Neural progenitor cell (in vitro differentiated cells): ENCODE measurements around the gene LTB4R. TPM values are rescaled to one million over a fixed set of nuclear protein-coding genes. Genes with fewer than 3 reads are reported as not detected.

Source experiments
- DNase-seq: peaks from one replicate; pipeline ENCODE4 v3.0.0-alpha.2; 2016; ENCODE audit warnings: low spot score
- H2AFZ ChIP-seq: fragments of 200-600 bp; sonication (generic); replicated peaks from 2 replicates; pipeline ENCODE4 v1.6.1; 2016; ENCODE audit warnings: antibody characterized with exemption
- H3F3A ChIP-seq: fragments of 200-600 bp; sonication (generic); 2 replicates; pipeline ENCODE4 v1.6.1; 2016; ENCODE audit warnings: antibody characterized with exemption, low read depth
- H3K27ac ChIP-seq: fragments of 200-600 bp; sonication (generic); 2 replicates; pipeline ENCODE4 v1.5.1; 2016; ENCODE audit warnings: mild to moderate bottlenecking
- H3K27me3 ChIP-seq: fragments of 200-600 bp; sonication (generic); 2 replicates; pipeline ENCODE4 v1.6.1; 2016; ENCODE audit warnings: mild to moderate bottlenecking, moderate library complexity
- H3K36me3 ChIP-seq: fragments of 200-600 bp; sonication (generic); 2 replicates; pipeline ENCODE4 v1.5.1; 2016
- H3K4me1 ChIP-seq: fragments of 200-600 bp; sonication (generic); 2 replicates; pipeline ENCODE4 v1.6.1; 2016; ENCODE audit warnings: mixed run types
- H3K4me2 ChIP-seq: fragments of 200-600 bp; sonication (generic); 2 replicates; pipeline ENCODE4 v1.6.1; 2016
- H3K4me3 ChIP-seq: fragments of 200-600 bp; sonication (generic); 2 replicates; pipeline ENCODE4 v1.5.1; 2016
- H3K79me2 ChIP-seq: fragments of 200-600 bp; sonication (generic); 2 replicates; pipeline ENCODE4 v1.6.1; 2016; ENCODE audit warnings: low read depth
- H3K9ac ChIP-seq: fragments of 200-600 bp; sonication (generic); 2 replicates; pipeline ENCODE4 v1.6.1; 2016
- H3K9me3 ChIP-seq: fragments of 200-600 bp; sonication (generic); 2 replicates; pipeline ENCODE4 v1.5.1; 2016; ENCODE audit warnings: low read depth
- H4K20me1 ChIP-seq: fragments of 200-600 bp; sonication (generic); 2 replicates; pipeline ENCODE4 v1.6.1; 2016; ENCODE audit warnings: low read depth
- H3K27ac Mint-ChIP-seq: 3 replicates; pipeline ENCODE4 v1.8.0; 2021; ENCODE audit warnings: mixed read lengths
- H3K27me3 Mint-ChIP-seq: 2 replicates; pipeline ENCODE4 v1.8.0; 2022; ENCODE audit warnings: low read depth, mild to moderate bottlenecking, inconsistent platforms, moderate library complexity, mixed read lengths; ENCODE audit not compliant: insufficient read depth
- H3K36me3 Mint-ChIP-seq: 3 replicates; pipeline ENCODE4 v1.8.0; 2021; ENCODE audit warnings: mixed read lengths
- H3K4me1 Mint-ChIP-seq: 3 replicates; pipeline ENCODE4 v1.8.0; 2021; ENCODE audit warnings: mixed read lengths
- H3K4me3 Mint-ChIP-seq: 3 replicates; pipeline ENCODE4 v1.8.0; 2021; ENCODE audit warnings: mild to moderate bottlenecking, moderate library complexity, mixed read lengths
- H3K9me3 Mint-ChIP-seq: 3 replicates; pipeline ENCODE4 v1.8.0; 2020; ENCODE audit warnings: mixed read lengths
- EZH2 ChIP-seq: fragments of 200-600 bp; sonication (generic); IDR thresholded peaks from 2 replicates; pipeline ENCODE4 v1.6.1; 2017; ENCODE audit warnings: antibody characterized with exemption, mild to moderate bottlenecking, moderate library complexity
- EZH2phosphoT487 ChIP-seq: fragments of 200-600 bp; sonication (generic); IDR thresholded peaks from 2 replicates; pipeline ENCODE4 v1.6.1; 2017; ENCODE audit warnings: antibody characterized with exemption
- total RNA-seq: library from RNA; depleted of rRNA; stranded (reverse); fragments of >200 nt; gene quantifications from 2 replicates; pipeline ENCODE4 v1.2.3, GENCODE V29; 2015; ENCODE audit warnings: low replicate concordance
- TF ChIP-seq, protein P1 (sequence below): fragments of 200-600 bp; sonication (generic); IDR thresholded peaks from 2 replicates; pipeline ENCODE4 v1.5.1; 2017; ENCODE audit warnings: antibody characterized with exemption, mild to moderate bottlenecking

The LTB4R gene
- total RNA-seq, 1 donor from 2014 or later, result 1.9 TPM

DNA sequence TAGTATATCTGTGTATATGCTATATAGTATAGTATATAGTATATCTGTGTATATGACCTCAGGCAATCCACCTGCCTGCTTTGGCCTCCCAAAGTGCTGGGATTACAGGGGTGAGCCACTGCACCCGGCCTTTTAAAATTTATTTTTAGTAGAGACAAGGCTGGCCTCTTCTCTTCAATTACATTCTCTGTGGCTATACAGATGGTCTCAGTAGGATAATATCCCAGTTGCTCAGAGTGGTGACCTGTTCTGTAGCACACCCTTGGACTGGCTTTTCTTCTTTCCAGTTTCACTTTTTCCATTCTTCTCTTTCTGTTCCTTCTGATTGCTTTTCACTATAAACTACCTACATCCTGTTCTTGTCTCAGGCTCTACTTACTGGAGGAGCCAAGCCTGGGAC lies 53.5 kb downstream of the LTB4R start:
- no peak overlapping the region for H2AFZ ChIP-seq
- H4K20me1 ChIP-seq, result no peaks in the 10 kb centered on the region
- H3K9me3 ChIP-seq, result no peaks in the 10 kb centered on the region
- no peak overlapping the region for H3K4me3 ChIP-seq
- peaks cover 40% of the 10 kb centered on the region for H3K27me3 ChIP-seq
- no peak for TF ChIP-seq EZH2
- TF ChIP-seq, protein P1, sequence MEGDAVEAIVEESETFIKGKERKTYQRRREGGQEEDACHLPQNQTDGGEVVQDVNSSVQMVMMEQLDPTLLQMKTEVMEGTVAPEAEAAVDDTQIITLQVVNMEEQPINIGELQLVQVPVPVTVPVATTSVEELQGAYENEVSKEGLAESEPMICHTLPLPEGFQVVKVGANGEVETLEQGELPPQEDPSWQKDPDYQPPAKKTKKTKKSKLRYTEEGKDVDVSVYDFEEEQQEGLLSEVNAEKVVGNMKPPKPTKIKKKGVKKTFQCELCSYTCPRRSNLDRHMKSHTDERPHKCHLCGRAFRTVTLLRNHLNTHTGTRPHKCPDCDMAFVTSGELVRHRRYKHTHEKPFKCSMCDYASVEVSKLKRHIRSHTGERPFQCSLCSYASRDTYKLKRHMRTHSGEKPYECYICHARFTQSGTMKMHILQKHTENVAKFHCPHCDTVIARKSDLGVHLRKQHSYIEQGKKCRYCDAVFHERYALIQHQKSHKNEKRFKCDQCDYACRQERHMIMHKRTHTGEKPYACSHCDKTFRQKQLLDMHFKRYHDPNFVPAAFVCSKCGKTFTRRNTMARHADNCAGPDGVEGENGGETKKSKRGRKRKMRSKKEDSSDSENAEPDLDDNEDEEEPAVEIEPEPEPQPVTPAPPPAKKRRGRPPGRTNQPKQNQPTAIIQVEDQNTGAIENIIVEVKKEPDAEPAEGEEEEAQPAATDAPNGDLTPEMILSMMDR, result no peak
- no peak for TF ChIP-seq EZH2phosphoT487
- H3K4me2 ChIP-seq, result no peak overlapping the region
- H3K4me1 Mint-ChIP-seq, result peaks cover 13% of the 10 kb centered on the region
- H3K4me1 ChIP-seq, result peaks cover 7% of the 10 kb centered on the region
- no peaks in the 10 kb centered on the region for H3K9me3 Mint-ChIP-seq
- H3K27me3 Mint-ChIP-seq, result peaks cover 8% of the 10 kb centered on the region
- no peak overlapping the region for H3K27ac Mint-ChIP-seq
- no peak overlapping the region for H3K27ac ChIP-seq
- H3K79me2 ChIP-seq, result peaks cover 3% of the 10 kb centered on the region
- DNase-seq, result no peak
- H3K4me3 Mint-ChIP-seq, result peak overlapping the region; percentile 93
- H3K36me3 ChIP-seq, result no peaks in the 10 kb centered on the region
- H3F3A ChIP-seq, result peaks cover 36% of the 10 kb centered on the region
- no peak overlapping the region for H3K9ac ChIP-seq
- no peaks in the 10 kb centered on the region for H3K36me3 Mint-ChIP-seq

DNA sequence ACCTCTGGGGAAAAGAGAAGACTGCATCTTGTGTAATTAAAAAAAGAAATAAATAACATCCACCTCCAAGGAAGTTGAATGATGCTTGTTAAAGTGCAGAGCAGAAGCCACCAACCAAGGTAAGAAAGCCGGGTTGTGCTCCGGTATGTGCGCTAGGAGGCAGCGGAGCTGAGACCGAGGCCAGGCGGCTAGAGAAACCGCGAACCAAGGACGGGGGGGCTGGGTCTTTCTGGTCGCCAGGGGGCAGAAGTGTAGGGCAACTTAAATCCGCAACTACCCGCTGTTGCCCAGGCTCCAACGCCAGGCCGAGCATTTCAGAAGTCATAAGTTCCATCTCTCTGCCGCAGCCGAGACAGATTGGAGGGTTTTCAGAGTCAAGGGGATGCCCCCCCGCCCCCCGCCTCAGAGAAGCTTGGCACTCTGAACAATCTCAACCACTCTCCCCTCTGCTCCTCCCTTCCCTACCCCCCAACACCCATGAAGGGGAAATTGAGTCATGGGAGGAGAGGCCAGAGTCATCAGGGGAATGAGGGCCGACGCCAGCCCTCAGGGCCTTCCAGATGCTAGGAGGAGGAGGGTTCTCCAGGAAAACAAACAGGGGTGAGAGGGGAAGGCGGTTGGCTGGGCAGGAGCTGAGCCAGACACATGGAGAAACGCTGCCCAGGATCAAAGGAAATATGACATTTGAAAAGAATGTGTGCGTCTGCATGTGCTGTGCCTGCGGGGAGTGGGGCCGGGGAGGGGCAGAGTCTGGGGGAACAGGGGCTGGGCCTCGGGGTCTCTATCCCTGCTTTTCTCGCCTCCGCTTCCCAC lies 54.5 kb downstream of the LTB4R start:
- H3K4me1 Mint-ChIP-seq, result peaks cover 13% of the 10 kb centered on the region
- Histone ChIP-seq H3K36me3 (no peaks in the 10 kb centered on the region), H3K9me3 (no peaks in the 10 kb centered on the region), H3K79me2 (peaks cover 3% of the 10 kb centered on the region), H3K27ac (no peak overlapping the region), H3K4me1 (peaks cover 13% of the 10 kb centered on the region), H3K4me2 (peak overlapping the region; percentile 85), H3K27me3 (peaks cover 31% of the 10 kb centered on the region), H4K20me1 (no peaks in the 10 kb centered on the region), H3K4me3 (peak overlapping the region; percentile 74), H3K9ac (no peak overlapping the region), H3F3A (peaks cover 36% of the 10 kb centered on the region), H2AFZ (peak overlapping the region; percentile 37)
- H3K27me3 Mint-ChIP-seq, result peaks cover 8% of the 10 kb centered on the region
- peak; percentile 94 for DNase-seq
- H3K9me3 Mint-ChIP-seq, result no peaks in the 10 kb centered on the region
- H3K36me3 Mint-ChIP-seq, result no peaks in the 10 kb centered on the region
- peak overlapping the region; percentile 93 for H3K4me3 Mint-ChIP-seq
- TF ChIP-seq, protein P1, result peak; percentile 89
- no peak for TF ChIP-seq EZH2phosphoT487
- peak overlapping the region; percentile 57 for H3K27ac Mint-ChIP-seq

DNA sequence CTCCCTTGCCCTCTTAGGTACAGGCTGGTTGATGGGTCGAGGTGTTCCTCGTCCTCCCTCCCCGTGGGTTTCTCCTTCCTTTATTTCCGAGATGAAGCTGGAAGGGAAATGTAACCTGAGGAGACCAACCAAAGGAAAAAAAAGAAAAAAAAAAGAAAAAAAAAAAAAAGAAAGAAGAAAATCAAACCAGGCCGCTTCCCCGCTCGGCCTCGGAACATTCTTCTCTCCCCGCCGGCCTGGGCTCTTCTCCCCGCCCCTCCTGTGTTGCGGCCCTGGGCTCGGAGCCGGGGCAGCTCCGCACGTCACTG lies 55.1 kb downstream of the LTB4R start:
- Mint-ChIP-seq H3K27ac (no peak overlapping the region), H3K27me3 (peaks cover 8% of the 10 kb centered on the region), H3K9me3 (no peaks in the 10 kb centered on the region), H3K4me3 (peak overlapping the region; percentile 93), H3K4me1 (peaks cover 15% of the 10 kb centered on the region), H3K36me3 (no peaks in the 10 kb centered on the region)
- H2AFZ ChIP-seq, result peak overlapping the region; percentile 37
- H3K79me2 ChIP-seq, result peaks cover 3% of the 10 kb centered on the region
- H3K27me3 ChIP-seq, result peaks cover 25% of the 10 kb centered on the region
- H3K4me3 ChIP-seq, result peak overlapping the region; percentile 74
- peaks cover 36% of the 10 kb centered on the region for H3F3A ChIP-seq
- peak overlapping the region; percentile 51 for H3K27ac ChIP-seq
- peaks cover 18% of the 10 kb centered on the region for H3K4me1 ChIP-seq
- H3K4me2 ChIP-seq, result peak overlapping the region; percentile 85
- TF ChIP-seq, protein P1, result no peak
- no peak for TF ChIP-seq EZH2
- TF ChIP-seq EZH2phosphoT487, result no peak
- H3K9me3 ChIP-seq, result no peaks in the 10 kb centered on the region
- H4K20me1 ChIP-seq, result no peaks in the 10 kb centered on the region
- H3K9ac ChIP-seq, result no peak overlapping the region
- DNase-seq, result no peak
- H3K36me3 ChIP-seq, result no peaks in the 10 kb centered on the region
